ENCODE measurements around the gene DLGAP1. TPM values are rescaled to one million over a fixed set of nuclear protein-coding genes. Genes with fewer than 3 reads are reported as not detected.
"Not testable (repeated sequence)": the region's sequence is repeated elsewhere in the genome, so short reads cannot be mapped to it uniquely, and the experiment has no call there.

The DLGAP1 gene
- total and polyA plus RNA-seq, 4 donors, result 0.06 to 1.2 (median 0.17) TPM; not detected in 1

GRCh38 chr18:3704556-3705344 lies 750.4 kb downstream of the DLGAP1 start:
- Histone ChIP-seq H3K4me1 (ENCODE audit: control insufficient read depth in 4 of 4, insufficient read depth in 4 of 4, low read length in 3 of 4) (peaks cover 0 to 3% (median 0%) of the 10 kb centered on the region in 4 donors), H3K9ac (ENCODE audit: low read depth in 1 of 2, low read length in 2 of 2) (no peak overlapping the region)
- 90% methylated on average over 3 of the region's 3 CpGs for WGBS

DNA sequence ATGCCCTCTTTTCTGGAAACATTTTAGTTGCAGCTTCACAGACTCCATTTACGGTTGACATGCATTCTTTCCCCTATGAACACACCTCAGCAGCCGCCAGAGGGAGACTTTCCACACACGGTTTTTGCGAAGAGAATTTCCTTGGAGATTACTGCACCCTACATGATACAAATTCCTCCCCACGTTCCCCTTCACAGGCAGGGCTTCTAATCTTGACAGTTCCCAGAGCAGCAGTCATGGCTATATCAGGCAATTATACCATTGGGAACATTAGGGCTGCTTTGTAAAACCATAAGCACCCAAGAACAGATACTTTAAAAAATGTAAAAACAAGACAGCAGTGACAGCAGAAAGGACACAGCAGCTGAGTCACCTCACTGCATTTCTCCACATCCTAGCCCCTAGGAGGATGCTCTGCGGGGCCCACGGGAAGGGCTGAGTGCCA lies 751.4 kb downstream of the DLGAP1 start:
- Histone ChIP-seq H3K4me1 (ENCODE audit: control insufficient read depth in 4 of 4, insufficient read depth in 4 of 4, low read length in 3 of 4) (peaks cover 0 to 3% (median 0%) of the 10 kb centered on the region in 4 donors), H3K4me3 (ENCODE audit: low read depth in 1 of 3, low read length in 3 of 3) (no peak overlapping the region), H3K27me3 (ENCODE audit: control insufficient read depth in 4 of 4, insufficient read depth in 4 of 4, low read length in 3 of 4) (no peaks in the 10 kb centered on the region), H3K36me3 (ENCODE audit: control insufficient read depth in 4 of 4, insufficient read depth in 3 of 4, low read depth in 1 of 4, low read length in 3 of 4) (no peaks in the 10 kb centered on the region), H3K9ac (ENCODE audit: low read depth in 1 of 2, low read length in 2 of 2) (no peak overlapping the region), H3K27ac (ENCODE audit: low read depth in 1 of 2, low read length in 2 of 2) (no peak overlapping the region), H3K9me3 (ENCODE audit: control insufficient read depth in 4 of 4, low read length in 3 of 4) (no peaks in the 10 kb centered on the region)
- peak; percentile 71 for DNase-seq (ENCODE audit: low spot score)
- peak; percentile 85 to 87 for TF ChIP-seq RAD21 (IDR thresholded peaks at IDR 0.05)
- TF ChIP-seq, protein P1, sequence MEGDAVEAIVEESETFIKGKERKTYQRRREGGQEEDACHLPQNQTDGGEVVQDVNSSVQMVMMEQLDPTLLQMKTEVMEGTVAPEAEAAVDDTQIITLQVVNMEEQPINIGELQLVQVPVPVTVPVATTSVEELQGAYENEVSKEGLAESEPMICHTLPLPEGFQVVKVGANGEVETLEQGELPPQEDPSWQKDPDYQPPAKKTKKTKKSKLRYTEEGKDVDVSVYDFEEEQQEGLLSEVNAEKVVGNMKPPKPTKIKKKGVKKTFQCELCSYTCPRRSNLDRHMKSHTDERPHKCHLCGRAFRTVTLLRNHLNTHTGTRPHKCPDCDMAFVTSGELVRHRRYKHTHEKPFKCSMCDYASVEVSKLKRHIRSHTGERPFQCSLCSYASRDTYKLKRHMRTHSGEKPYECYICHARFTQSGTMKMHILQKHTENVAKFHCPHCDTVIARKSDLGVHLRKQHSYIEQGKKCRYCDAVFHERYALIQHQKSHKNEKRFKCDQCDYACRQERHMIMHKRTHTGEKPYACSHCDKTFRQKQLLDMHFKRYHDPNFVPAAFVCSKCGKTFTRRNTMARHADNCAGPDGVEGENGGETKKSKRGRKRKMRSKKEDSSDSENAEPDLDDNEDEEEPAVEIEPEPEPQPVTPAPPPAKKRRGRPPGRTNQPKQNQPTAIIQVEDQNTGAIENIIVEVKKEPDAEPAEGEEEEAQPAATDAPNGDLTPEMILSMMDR (IDR thresholded peaks at IDR 0.05; ENCODE audit: low read depth, low read length, missing input control), result peak; percentile 64
- TF ChIP-seq, protein P2, sequence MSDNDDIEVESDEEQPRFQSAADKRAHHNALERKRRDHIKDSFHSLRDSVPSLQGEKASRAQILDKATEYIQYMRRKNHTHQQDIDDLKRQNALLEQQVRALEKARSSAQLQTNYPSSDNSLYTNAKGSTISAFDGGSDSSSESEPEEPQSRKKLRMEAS (IDR thresholded peaks at IDR 0.05), result no peak
- 13% methylated on average over 7 of the region's 7 CpGs for WGBS

More at GRCh38 chr18:3704556-3705344, 750.4 kb downstream of the DLGAP1 start:
- Histone ChIP-seq H3K9me3 (ENCODE audit: control insufficient read depth in 4 of 4, low read length in 3 of 4) (no peaks in the 10 kb centered on the region), H3K36me3 (ENCODE audit: control insufficient read depth in 4 of 4, insufficient read depth in 3 of 4, low read depth in 1 of 4, low read length in 3 of 4) (no peaks in the 10 kb centered on the region), H3K4me3 (ENCODE audit: low read depth in 1 of 3, low read length in 3 of 3) (no peak overlapping the region), H3K27me3 (ENCODE audit: control insufficient read depth in 4 of 4, insufficient read depth in 4 of 4, low read length in 3 of 4) (no peaks in the 10 kb centered on the region), H3K27ac (ENCODE audit: low read depth in 1 of 2, low read length in 2 of 2) (no peak overlapping the region)
- DNase-seq (ENCODE audit: low spot score), result no peak
- TF ChIP-seq SP1 (IDR thresholded peaks at IDR 0.05) (no peak), EGR1 (IDR thresholded peaks at IDR 0.05; ENCODE audit: low read depth in 2 of 2) (no peak), TAF1 (conservative IDR thresholded peaks at IDR 0.05) (no peak), YY1 (IDR thresholded peaks at IDR 0.05) (no peak), NR2F2 (IDR thresholded peaks at IDR 0.05) (no peak), GABPA (IDR thresholded peaks at IDR 0.05 in 1 of 2, conservative IDR thresholded peaks at IDR 0.05 in 1 of 2) (no peak), HNF4A (conservative IDR thresholded peaks at IDR 0.05) (no peak), JUND (IDR thresholded peaks at IDR 0.05) (no peak), FOXA1 (IDR thresholded peaks at IDR 0.05) (no peak)
- TF ChIP-seq, protein P2 (IDR thresholded peaks at IDR 0.05), result no peak
- TF ChIP-seq, protein P1 (IDR thresholded peaks at IDR 0.05; ENCODE audit: low read depth, low read length, missing input control), result no peak

- H3K27ac ChIP-seq (ENCODE audit: low read depth in 1 of 2, low read length in 2 of 2); H3K4me1 ChIP-seq (ENCODE audit: control insufficient read depth in 4 of 4, insufficient read depth in 4 of 4, low read length in 3 of 4); H3K4me3 ChIP-seq (ENCODE audit: low read depth in 1 of 3, low read length in 3 of 3); H3K9ac ChIP-seq (ENCODE audit: low read depth in 1 of 2, low read length in 2 of 2); H3K27me3 ChIP-seq (ENCODE audit: control insufficient read depth in 4 of 4, insufficient read depth in 4 of 4, low read length in 3 of 4); H3K9me3 ChIP-seq (ENCODE audit: control insufficient read depth in 4 of 4, low read length in 3 of 4); DNase-seq (ENCODE audit: low spot score); H3K36me3 ChIP-seq (ENCODE audit: control insufficient read depth in 4 of 4, insufficient read depth in 3 of 4, low read depth in 1 of 4, low read length in 3 of 4): not testable (repeated sequence)
- WGBS, result 68% methylated on average over 16 of the region's 16 CpGs
Observed at GRCh38 chr18:3699707-3700567, 755.2 kb downstream of the DLGAP1 start.

DNA sequence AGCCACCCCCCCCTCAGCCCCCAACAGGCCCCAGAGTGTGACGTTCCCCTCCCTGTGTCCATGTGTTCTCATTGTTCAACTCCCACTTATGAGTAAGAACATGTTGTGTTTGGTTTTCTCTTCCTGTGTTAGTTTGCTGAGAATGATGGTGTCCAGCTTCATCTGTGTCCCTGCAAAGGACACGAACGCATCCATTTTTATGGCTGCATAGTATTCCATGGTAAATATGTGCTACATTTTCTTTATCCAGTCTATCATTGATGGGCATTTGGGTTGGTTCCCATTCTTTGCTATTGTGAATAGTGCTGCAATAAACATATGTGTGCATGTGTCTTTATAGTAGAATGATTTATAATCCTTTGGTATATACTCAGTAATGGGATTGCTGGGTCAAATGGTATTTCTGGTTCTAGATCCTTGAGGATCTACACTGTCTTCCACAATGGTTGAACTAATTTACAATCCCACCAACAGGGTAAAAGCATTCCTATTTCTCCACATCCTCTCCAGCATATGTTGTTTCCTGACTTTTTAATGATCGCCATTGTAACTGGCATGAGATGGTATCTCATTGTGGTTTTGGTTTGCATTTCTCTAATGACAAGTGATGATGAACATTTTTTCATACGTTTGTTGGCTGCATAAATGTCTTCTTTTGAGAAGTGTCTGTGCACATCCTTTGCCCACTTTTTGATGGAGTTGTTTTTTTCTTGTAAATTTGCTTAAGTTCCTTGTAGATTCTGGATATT lies 760.9 kb downstream of the DLGAP1 start:
- H3K9me3 ChIP-seq (ENCODE audit: control insufficient read depth in 4 of 4, low read length in 3 of 4); H3K4me3 ChIP-seq (ENCODE audit: low read depth in 1 of 3, low read length in 3 of 3); H3K9ac ChIP-seq (ENCODE audit: low read depth in 1 of 2, low read length in 2 of 2); DNase-seq (ENCODE audit: low spot score); H3K27me3 ChIP-seq (ENCODE audit: control insufficient read depth in 4 of 4, insufficient read depth in 4 of 4, low read length in 3 of 4); H3K36me3 ChIP-seq (ENCODE audit: control insufficient read depth in 4 of 4, insufficient read depth in 3 of 4, low read depth in 1 of 4, low read length in 3 of 4); H3K27ac ChIP-seq (ENCODE audit: low read depth in 1 of 2, low read length in 2 of 2); H3K4me1 ChIP-seq (ENCODE audit: control insufficient read depth in 4 of 4, insufficient read depth in 4 of 4, low read length in 3 of 4): not testable (repeated sequence)
- WGBS, result 88% methylated on average over 5 of the region's 5 CpGs

Measured in liver (tissue), 9 donors.